Hypothalamus (tissue), 51 donors: ENCODE results near the gene THADA.
A peak's percentile ranks its signal among the peaks of the same experiment; 100 is the strongest.
"Not testable (repeated sequence)": the region's sequence is repeated elsewhere in the genome, so short reads cannot be mapped to it uniquely, and the experiment has no call there.

Source experiments
- DNase-seq, 51 donors: peaks; one replicate each; lab custom pipeline; 2025; lab: John Stamatoyannopoulos, UW

Gene THADA

GRCh38 chr2:43196768-43197587, 398.9 kb downstream of the THADA start:
- DNase-seq = peak in 1 of 51 donors; percentile 20

GRCh38 chr2:43194121-43194869, 401.5 kb downstream of the THADA start:
- no peak for DNase-seq

- DNase-seq = no peak
Measured at GRCh38 chr2:43193652-43194120, 402.2 kb downstream of the THADA start.

- no peak for DNase-seq
Measured at GRCh38 chr2:43192744-43193651, 402.8 kb downstream of the THADA start.

GRCh38 chr2:43191947-43192516, 403.8 kb downstream of the THADA start:
- DNase-seq = no peak

GRCh38 chr2:43190311-43191052, 405.4 kb downstream of the THADA start:
- DNase-seq = no peak

- not testable (repeated sequence) for DNase-seq
Measured at GRCh38 chr2:43189861-43190260, 406.0 kb downstream of the THADA start.

GRCh38 chr2:43188561-43189386, 407.1 kb downstream of the THADA start:
- no peak for DNase-seq

- no peak for DNase-seq
Measured at GRCh38 chr2:43186679-43187374, 409.0 kb downstream of the THADA start.

GRCh38 chr2:43186321-43186678, 409.5 kb downstream of the THADA start:
- no peak for DNase-seq

GRCh38 chr2:43185146-43185545, 410.7 kb downstream of the THADA start:
- DNase-seq = no peak

GRCh38 chr2:43184339-43184895, 411.4 kb downstream of the THADA start:
- DNase-seq = no peak

GRCh38 chr2:43183743-43184142, 412.1 kb downstream of the THADA start:
- no peak for DNase-seq

- no peak for DNase-seq
Measured at GRCh38 chr2:43180897-43181296, 414.9 kb downstream of the THADA start.
